Measurements from ENCODE around the gene PRR16.

DNA sequence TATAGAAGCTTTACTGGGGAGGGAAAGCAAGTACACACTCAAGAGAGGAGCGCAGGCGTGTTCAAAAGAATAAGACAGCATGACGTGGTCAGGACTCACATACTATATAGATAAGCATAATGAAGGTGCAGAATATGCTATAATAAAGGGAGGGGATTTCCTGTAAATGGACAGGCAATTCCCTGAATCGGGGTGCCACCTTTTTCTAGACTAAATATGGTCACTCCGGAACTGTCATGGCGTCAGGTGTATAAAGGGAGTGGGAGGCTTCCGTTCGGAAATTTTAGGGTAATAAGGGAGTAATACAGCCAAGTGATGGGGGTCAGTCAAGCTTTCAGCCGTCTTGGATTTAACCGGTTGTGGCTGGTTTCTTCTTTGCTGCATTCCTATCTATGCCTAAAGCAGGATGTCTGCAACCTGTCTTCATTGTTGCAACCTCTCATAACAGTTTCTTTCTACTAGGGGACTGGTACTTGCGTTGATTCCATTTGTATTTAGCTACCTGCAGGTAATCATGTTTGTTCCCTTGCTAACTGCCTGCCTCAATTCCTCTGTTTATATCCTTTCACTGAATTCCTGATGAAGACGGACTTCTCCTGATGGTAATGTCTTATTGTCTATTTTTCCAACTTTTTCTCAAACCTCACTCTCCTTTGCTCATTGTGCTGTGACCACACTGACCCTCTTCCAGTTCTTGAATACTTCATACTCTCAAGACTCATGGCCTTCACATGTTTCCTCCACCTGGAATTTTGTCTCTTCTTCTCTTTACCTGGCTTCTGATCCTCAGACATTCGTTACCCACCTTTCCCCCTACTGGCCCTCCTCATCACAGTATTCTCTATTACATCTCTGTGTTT is 48.9 kb downstream of the PRR16 start:
- TF ChIP-seq, protein P1, sequence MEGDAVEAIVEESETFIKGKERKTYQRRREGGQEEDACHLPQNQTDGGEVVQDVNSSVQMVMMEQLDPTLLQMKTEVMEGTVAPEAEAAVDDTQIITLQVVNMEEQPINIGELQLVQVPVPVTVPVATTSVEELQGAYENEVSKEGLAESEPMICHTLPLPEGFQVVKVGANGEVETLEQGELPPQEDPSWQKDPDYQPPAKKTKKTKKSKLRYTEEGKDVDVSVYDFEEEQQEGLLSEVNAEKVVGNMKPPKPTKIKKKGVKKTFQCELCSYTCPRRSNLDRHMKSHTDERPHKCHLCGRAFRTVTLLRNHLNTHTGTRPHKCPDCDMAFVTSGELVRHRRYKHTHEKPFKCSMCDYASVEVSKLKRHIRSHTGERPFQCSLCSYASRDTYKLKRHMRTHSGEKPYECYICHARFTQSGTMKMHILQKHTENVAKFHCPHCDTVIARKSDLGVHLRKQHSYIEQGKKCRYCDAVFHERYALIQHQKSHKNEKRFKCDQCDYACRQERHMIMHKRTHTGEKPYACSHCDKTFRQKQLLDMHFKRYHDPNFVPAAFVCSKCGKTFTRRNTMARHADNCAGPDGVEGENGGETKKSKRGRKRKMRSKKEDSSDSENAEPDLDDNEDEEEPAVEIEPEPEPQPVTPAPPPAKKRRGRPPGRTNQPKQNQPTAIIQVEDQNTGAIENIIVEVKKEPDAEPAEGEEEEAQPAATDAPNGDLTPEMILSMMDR (conservative IDR thresholded peaks at IDR 0.05; ENCODE audit: low read depth in 2 of 2), result no peak
- TF ChIP-seq POLR2AphosphoS5 (IDR thresholded peaks at IDR 0.05; ENCODE audit: low read depth), result no peak
- TF ChIP-seq, protein P2, sequence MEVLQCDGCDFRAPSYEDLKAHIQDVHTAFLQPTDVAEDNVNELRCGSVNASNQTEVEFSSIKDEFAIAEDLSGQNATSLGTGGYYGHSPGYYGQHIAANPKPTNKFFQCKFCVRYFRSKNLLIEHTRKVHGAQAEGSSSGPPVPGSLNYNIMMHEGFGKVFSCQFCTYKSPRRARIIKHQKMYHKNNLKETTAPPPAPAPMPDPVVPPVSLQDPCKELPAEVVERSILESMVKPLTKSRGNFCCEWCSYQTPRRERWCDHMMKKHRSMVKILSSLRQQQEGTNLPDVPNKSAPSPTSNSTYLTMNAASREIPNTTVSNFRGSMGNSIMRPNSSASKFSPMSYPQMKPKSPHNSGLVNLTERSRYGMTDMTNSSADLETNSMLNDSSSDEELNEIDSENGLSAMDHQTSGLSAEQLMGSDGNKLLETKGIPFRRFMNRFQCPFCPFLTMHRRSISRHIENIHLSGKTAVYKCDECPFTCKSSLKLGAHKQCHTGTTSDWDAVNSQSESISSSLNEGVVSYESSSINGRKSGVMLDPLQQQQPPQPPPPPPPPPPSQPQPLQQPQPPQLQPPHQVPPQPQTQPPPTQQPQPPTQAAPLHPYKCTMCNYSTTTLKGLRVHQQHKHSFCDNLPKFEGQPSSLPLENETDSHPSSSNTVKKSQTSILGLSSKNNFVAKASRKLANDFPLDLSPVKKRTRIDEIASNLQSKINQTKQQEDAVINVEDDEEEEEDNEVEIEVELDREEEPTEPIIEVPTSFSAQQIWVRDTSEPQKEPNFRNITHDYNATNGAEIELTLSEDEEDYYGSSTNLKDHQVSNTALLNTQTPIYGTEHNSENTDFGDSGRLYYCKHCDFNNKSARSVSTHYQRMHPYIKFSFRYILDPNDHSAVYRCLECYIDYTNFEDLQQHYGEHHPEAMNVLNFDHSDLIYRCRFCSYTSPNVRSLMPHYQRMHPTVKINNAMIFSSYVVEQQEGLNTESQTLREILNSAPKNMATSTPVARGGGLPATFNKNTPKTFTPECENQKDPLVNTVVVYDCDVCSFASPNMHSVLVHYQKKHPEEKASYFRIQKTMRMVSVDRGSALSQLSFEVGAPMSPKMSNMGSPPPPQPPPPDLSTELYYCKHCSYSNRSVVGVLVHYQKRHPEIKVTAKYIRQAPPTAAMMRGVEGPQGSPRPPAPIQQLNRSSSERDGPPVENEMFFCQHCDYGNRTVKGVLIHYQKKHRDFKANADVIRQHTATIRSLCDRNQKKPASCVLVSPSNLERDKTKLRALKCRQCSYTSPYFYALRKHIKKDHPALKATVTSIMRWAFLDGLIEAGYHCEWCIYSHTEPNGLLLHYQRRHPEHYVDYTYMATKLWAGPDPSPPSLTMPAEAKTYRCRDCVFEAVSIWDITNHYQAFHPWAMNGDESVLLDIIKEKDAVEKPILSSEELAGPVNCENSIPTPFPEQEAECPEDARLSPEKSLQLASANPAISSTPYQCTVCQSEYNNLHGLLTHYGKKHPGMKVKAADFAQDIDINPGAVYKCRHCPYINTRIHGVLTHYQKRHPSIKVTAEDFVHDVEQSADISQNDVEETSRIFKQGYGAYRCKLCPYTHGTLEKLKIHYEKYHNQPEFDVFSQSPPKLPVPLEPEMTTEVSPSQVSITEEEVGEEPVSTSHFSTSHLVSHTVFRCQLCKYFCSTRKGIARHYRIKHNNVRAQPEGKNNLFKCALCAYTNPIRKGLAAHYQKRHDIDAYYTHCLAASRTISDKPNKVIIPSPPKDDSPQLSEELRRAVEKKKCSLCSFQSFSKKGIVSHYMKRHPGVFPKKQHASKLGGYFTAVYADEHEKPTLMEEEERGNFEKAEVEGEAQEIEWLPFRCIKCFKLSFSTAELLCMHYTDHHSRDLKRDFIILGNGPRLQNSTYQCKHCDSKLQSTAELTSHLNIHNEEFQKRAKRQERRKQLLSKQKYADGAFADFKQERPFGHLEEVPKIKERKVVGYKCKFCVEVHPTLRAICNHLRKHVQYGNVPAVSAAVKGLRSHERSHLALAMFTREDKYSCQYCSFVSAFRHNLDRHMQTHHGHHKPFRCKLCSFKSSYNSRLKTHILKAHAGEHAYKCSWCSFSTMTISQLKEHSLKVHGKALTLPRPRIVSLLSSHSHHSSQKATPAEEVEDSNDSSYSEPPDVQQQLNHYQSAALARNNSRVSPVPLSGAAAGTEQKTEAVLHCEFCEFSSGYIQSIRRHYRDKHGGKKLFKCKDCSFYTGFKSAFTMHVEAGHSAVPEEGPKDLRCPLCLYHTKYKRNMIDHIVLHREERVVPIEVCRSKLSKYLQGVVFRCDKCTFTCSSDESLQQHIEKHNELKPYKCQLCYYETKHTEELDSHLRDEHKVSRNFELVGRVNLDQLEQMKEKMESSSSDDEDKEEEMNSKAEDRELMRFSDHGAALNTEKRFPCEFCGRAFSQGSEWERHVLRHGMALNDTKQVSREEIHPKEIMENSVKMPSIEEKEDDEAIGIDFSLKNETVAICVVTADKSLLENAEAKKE (CRISPR knock-in tag; IDR thresholded peaks at IDR 0.05), result no peak
- no peak for TF ChIP-seq ZNF114 (CRISPR knock-in tag; IDR thresholded peaks at IDR 0.05)
- no peak for TF ChIP-seq EZH2 (IDR thresholded peaks at IDR 0.05; ENCODE audit: low read depth, unreplicated experiment)
- TF ChIP-seq, protein P3, sequence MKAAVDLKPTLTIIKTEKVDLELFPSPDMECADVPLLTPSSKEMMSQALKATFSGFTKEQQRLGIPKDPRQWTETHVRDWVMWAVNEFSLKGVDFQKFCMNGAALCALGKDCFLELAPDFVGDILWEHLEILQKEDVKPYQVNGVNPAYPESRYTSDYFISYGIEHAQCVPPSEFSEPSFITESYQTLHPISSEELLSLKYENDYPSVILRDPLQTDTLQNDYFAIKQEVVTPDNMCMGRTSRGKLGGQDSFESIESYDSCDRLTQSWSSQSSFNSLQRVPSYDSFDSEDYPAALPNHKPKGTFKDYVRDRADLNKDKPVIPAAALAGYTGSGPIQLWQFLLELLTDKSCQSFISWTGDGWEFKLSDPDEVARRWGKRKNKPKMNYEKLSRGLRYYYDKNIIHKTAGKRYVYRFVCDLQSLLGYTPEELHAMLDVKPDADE (IDR thresholded peaks at IDR 0.05), result no peak
- TF ChIP-seq CREB1 (CRISPR knock-in tag; IDR thresholded peaks at IDR 0.05; ENCODE audit: low read depth), result no peak
- TF ChIP-seq, protein P4, sequence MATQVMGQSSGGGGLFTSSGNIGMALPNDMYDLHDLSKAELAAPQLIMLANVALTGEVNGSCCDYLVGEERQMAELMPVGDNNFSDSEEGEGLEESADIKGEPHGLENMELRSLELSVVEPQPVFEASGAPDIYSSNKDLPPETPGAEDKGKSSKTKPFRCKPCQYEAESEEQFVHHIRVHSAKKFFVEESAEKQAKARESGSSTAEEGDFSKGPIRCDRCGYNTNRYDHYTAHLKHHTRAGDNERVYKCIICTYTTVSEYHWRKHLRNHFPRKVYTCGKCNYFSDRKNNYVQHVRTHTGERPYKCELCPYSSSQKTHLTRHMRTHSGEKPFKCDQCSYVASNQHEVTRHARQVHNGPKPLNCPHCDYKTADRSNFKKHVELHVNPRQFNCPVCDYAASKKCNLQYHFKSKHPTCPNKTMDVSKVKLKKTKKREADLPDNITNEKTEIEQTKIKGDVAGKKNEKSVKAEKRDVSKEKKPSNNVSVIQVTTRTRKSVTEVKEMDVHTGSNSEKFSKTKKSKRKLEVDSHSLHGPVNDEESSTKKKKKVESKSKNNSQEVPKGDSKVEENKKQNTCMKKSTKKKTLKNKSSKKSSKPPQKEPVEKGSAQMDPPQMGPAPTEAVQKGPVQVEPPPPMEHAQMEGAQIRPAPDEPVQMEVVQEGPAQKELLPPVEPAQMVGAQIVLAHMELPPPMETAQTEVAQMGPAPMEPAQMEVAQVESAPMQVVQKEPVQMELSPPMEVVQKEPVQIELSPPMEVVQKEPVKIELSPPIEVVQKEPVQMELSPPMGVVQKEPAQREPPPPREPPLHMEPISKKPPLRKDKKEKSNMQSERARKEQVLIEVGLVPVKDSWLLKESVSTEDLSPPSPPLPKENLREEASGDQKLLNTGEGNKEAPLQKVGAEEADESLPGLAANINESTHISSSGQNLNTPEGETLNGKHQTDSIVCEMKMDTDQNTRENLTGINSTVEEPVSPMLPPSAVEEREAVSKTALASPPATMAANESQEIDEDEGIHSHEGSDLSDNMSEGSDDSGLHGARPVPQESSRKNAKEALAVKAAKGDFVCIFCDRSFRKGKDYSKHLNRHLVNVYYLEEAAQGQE (IDR thresholded peaks at IDR 0.05; ENCODE audit: unreplicated experiment), result no peak
- TF ChIP-seq JUNB (IDR thresholded peaks at IDR 0.05; ENCODE audit: unreplicated experiment), result no peak
- no peak for TF ChIP-seq NANOG (IDR thresholded peaks at IDR 0.05; ENCODE audit: borderline replicate concordance)
- no peak for TF ChIP-seq EZH2phosphoT487 (IDR thresholded peaks at IDR 0.05; ENCODE audit: unreplicated experiment)
- TF ChIP-seq STAT1 (IDR thresholded peaks at IDR 0.05; ENCODE audit: unreplicated experiment), result no peak
- TF ChIP-seq ZNF331 (CRISPR knock-in tag; IDR thresholded peaks at IDR 0.05; ENCODE audit: low read depth), result no peak

Measured in GM23338 (cell line).